ENCODE results near the gene TCF3.
"Not testable (repeated sequence)": the region's sequence is repeated elsewhere in the genome, so short reads cannot be mapped to it uniquely, and the experiment has no call there.

The TCF3 gene

DNA sequence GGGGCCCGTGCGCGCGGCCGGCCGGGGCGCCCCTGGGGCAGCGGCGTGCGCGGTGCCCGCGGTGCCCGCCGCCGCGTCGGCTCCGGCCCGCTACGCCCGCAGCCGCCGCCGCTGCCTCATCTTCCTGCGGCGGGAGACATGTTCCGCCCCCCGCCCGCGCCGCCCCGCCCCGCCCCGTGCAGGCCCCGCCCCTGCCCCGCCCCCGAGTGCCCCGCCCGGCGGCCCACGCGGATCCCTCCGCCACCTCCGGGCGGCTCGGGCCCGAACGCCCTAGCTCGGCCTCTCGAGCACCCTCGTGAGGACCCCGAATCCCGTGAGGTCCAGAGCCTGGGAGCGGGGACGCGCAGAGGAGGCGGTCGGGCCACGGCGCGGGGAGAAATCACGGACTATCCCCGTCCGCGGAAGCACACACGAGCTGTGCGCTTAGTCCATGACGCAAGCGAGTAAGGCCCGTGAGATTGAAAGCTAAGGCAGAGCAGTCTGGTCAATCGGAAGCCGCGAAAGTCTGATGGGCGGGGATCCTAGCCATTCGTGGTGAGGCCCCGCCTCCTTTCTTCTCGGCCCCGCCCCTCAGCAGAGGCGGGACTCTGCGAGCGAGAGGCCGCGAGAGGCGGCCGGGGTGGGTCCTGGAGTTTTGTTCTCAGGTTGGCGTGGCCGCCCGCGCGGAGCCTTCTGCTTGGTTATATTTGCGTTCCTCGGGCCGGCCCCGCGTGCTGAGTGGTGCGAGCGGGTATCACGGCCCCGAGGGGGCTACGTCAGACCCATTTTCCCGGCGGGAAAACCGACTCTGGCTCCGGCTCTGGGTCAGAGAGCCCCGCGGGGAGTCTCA, at the start of gene TCF3:
TCF3 (minus strand) TSS at position 145 of the 829 bp plus-strand sequence. CDS start 2,367 bp downstream, outside the sequence.
- DNase-seq (ENCODE audit: low read depth in 3 of 3) = peak; percentile 96 to 97 (median 97)

DNA sequence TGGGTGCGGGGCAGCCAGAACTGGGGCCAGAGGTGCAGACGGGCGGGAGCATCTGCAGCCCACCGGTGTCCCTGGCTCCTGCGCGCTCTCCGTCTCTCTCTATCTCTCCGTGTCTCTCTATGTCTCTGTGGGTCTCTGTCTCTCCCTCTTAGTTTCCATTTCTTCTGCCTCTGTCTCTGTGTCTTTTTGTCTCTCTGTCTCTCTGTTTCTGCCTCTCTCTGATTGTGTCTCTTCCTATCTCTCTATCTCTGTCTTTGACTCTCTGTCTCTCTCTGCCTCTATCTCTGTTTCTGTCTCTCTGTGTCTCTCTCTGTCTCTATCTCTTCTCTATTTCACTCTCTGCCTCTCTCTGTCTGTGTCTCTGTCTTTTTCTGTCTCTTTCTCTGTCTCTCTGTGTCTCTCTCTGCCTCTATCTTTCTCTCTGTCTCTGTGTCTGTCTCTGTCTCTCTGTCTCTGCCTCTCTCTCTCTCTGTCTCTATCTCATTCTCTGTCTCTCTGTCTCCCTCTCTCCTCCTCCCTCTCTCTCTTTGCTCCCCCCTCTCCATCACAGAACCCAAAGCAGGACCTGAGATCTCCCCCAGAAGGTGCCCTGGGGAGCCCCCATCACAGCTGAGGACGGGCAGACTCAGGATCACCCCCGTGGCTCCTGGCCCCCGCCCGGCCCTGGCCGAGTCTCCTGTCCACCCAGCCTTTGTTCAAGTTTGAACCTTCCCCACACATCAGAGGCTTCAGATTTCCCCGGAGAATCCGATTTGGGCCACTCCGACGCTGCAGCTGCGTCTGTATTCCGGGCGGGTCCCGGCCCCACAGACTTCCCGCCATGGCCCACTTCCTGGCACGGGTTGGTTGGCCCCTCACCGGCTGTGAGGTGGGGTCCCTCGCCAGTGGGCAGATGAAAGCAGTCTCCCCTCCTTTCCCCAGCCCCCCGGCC, 48.6 kb upstream of the TCF3 start:
- DNase-seq (ENCODE audit: low read depth in 3 of 3) = no peak

DNA sequence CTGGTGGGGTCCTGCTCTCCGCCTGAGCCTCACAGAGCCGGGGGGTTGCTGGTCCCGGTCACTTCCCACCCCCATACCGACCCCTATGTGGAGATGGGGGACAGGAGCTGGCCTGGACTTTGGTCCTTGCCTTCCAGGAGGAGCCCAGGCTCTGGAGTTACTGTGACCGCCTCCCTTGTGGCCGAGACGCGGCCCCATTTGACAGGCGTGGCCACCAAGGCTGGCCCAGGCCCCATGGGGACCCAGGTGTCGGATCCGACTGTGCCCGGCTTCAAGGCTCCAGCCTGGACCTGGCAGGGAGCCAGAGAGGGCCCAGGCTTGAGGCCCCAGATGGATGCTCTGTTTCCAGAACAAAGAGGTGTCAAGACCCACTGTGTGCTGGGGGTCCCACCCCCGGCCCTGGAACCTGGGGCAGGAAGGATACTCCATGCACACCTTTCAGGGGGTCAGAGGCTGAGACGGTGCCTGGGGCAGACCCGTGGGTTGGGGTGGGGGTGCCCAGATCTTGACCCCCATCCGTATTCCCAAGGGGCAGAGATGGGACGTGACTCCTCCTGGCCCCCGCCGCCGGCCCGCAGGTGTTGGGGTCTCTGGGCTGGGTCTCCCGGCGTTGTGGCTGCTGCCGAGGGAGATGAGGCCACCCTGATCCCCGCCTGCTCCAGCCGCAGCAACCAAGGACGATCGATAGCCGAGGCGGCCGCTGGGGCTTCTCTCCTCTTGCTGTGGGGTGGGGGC, 47.8 kb upstream of the TCF3 start:
- no peak for DNase-seq (ENCODE audit: low read depth in 3 of 3)

DNA sequence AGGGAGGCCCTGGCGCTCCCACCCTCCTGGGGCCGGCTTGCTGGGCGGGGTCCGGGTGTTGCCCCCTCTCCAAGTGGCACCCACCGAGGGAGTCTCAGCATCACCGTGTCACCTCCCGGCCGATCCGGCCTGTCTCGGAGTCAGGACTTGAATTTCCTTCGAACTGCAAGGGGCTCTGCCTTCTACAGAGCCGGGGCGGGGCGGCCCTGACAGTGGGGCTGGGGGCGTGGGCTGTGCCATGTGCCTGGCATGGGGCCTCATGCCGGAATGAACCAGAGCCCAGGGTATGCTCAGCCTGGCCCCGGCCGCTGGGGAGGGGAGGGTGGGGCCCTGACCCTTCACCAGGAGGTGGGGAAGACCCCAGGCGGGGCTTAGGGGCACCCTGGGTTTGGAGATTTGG, 47.0 kb upstream of the TCF3 start:
- no peak for DNase-seq (ENCODE audit: low read depth in 3 of 3)

DNA sequence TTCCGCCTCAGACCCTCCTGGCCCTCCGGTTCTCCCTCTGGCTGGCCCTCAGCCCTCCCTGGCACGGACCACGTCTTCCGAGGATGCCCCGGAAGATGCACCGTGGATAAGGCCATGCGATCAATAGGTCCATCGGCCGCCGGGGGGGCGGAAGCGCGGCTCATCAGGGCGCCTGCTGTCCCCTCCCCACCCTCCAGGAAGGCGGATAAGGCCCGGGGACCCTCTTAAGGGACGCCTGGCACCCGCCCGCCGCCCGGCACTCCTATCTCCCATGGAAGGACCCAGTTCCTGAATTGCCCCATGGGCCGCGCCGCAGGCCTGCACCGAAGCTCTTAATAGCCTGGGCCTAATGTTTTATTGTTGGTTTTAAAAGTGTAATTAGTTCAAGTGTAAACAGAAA, 46.2 kb upstream of the TCF3 start:
- DNase-seq (ENCODE audit: low read depth in 3 of 3) = no peak

DNA sequence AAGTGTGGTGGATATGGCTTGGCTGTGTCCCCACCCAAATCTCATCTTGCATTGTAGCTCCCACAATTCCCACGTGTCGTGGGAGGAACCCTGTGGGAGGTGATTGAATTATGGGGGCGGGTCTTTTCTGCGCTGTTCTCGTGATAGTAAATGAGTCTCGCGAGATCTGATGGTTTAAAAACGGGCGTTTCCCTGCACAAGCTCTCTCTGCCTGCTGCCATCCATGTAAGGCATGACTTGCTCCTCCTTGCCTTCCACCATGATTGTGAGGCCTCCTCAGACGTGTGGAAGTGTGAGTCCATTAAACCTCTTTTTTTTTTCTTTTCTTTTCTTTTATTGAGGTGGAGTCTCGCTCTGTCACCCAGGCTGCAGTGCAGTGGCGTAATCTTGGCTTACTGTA, 43.1 kb upstream of the TCF3 start:
- DNase-seq (ENCODE audit: low read depth in 3 of 3) = not testable (repeated sequence)

DNA sequence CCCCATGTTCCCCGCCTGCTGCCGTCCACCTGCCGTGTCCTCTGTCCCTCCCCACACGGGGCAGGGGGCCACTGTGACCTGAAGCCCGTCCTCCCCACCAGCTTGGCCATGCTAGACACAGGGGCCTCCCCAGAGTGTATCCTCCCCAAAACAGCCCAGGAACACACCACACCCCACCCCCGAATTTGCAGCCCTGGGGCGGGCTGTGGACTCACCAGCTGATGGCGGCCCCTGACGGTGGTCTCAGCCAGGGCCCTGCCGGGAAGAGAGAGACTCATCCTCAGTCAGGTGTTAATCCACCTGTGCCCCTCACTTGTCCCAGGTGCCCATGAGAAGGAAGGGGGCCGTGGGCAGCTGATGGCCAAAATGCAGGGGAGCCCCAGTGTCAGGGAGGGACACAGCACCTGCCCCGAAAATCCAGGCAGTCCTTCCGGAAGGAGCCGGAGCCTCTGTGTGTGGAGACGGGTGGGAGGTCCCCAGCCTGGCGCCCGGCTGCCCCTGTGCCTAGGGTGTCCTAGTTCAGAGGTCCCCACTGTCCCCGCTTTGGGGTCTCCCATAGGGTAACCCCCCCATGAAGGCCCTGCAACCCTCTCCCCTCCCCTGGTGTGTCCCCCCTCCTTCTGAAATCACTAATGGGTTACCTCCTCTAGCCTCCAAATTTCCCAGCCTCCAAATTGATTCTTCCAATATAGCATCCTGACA, 39.3 kb upstream of the TCF3 start:
- DNase-seq (ENCODE audit: low read depth in 3 of 3) = no peak

DNA sequence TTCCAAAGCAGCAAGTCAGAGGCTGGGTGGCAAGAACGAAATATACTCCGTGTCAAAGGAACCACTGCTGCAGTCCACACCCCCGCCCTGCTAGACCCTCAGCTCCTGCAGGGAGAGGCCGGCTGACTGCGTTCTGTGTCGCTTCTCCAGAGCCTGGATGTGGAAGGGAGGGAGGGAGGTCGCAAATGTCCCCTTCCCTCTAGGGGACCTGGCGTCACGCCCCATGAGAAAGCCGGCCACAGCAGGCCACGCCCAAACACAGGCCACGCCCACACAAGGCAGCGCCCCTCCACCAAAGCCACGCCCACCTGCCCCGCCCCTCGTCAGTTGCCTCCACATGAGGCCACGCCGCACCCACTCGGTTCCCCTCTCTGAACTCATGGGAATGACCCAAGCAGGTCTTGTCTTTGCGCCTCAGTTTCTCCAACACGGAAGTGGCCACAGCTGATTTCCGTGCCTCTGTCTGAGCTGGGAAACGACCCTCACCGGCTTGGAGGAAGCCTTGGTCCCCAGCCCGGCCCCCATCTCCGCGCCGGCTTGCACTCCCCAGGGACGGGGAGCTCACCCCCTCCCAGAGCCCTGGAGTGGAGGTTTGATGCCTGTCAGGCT, 38.4 kb upstream of the TCF3 start:
- DNase-seq (ENCODE audit: low read depth in 3 of 3) = peak in 2 of 3 donors; percentile 55 to 72

DNA sequence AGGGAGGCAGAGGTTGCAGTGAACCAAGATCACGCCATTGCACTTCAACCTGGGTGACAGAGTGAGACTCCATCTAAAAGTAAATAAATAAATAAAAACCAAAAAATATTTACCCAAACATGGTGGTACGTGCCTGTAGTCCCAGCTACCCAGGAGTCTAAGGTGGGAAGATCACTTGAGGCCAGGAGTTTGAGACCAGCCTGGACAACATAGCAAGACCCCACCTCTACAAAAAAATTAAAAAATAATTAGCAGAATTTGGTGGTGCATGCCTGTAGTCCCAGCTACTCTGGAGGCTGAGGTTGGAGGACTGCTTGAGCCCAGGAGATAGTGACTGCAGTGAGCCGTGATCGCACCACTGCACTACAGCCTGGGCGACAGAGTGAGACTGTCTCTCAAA, 33.4 kb upstream of the TCF3 start:
- DNase-seq (ENCODE audit: low read depth in 3 of 3) = not testable (repeated sequence)

DNA sequence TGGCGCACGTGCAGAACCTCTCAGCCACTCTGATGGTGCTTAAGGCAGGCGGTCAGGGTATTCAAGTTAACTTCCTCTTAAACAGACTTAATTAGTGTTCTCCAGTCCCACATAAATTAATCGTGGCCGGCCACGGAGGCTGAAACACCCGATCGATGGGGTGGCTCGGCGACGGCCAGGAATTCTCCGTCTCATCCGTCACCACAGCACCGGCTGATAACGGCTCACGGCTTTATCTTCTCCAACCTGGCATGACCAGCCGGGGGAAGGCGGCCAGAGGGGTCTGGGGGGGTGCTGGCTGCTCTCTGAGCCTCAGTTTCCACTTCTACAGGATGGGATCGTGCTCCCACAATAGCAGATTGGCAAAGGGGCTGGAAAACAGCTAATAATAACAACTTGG, 32.6 kb upstream of the TCF3 start:
- DNase-seq (ENCODE audit: low read depth in 3 of 3) = no peak

DNA sequence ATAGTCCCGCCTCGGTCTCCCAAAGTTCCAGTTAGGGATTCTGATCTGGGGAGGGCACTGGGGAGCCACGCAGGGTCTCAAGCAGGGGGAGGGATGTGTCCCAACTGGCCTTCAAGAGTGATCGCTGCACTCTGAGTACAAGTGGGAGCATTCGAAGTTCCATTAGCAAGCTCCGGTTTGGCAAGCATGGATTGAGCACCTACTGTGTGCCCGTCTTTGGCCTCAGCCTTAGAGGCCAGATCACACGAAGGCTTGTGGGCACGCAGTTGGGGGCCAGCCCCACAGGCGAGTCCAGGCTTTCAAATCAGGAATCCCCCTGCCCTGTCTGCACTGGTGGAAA, 32.1 kb upstream of the TCF3 start:
- no peak for DNase-seq (ENCODE audit: low read depth in 3 of 3)

DNA sequence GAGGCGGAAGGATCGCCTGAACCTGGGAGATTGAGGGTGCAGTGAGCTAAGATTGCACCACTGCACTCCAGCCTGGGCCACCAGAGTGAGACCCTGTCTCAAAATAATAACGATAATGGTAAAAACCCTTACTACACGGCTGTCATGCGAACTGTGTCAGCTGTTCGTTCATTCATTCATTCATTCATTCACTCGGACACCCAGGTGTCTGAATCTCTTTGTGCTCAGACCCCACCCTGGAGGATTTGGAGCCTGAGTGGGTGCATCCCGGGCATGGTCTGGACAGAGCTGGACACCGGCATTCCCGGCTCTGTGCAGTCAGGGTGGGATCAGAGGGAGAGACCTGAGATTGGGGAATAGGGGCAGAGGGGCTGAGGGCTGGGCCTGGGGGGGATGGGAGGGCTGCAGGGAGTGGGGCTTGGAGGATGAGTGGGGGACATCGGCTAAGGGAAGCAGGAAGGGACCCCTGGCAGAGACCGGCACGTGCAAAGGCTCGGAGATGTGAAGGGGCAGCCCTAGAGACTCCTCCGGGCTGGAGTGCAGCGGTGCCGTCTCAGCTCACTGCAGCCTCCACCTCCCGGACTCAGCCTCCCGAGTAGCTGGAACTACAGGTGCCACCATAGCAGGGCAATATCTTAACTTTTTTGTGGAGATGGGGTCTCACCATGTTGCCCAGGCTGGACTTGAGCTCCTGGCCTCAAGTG, 31.6 kb upstream of the TCF3 start:
- DNase-seq (ENCODE audit: low read depth in 3 of 3) = no peak

DNA sequence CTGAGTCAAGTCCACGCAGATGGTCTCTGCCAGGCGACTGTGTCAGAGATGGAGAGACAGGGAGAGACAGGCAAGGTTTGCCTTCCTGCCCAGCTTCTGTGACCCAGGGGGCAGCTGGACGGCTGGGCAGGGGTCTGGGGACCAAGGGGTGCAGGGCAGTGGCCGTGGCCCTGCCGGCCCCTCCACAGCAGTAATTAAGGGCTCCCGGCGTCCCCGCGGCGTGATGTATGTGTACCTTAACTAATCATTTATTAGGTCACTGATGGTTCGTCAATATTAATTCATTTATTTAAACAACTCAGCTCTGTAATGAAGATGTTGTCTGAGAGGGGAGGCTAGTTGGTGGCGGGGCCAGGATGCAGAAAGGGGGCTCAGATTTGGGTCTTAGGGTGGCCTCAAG, 28.6 kb upstream of the TCF3 start:
- DNase-seq (ENCODE audit: low read depth in 3 of 3) = no peak

DNA sequence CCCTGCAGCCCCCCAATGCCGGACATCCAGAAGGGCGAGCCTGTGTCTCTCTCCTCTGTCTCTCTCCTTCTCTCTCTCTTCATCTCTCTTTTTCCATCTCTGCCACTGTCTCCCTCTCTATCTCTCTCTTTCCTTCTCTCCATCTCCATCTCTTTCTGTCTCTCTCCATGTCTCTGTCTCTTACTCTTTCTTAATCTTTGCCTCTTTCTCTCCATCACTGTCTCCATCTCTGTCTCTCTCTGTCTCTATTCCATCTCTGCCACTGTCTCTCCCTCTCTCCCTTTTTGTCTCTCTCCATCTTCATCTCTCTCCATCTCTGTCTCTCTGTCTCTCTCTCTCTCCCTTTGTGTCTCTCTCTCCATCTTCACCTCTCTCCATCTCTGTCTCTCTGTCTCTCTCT, 25.7 kb upstream of the TCF3 start:
- no peak for DNase-seq (ENCODE audit: low read depth in 3 of 3)

DNA sequence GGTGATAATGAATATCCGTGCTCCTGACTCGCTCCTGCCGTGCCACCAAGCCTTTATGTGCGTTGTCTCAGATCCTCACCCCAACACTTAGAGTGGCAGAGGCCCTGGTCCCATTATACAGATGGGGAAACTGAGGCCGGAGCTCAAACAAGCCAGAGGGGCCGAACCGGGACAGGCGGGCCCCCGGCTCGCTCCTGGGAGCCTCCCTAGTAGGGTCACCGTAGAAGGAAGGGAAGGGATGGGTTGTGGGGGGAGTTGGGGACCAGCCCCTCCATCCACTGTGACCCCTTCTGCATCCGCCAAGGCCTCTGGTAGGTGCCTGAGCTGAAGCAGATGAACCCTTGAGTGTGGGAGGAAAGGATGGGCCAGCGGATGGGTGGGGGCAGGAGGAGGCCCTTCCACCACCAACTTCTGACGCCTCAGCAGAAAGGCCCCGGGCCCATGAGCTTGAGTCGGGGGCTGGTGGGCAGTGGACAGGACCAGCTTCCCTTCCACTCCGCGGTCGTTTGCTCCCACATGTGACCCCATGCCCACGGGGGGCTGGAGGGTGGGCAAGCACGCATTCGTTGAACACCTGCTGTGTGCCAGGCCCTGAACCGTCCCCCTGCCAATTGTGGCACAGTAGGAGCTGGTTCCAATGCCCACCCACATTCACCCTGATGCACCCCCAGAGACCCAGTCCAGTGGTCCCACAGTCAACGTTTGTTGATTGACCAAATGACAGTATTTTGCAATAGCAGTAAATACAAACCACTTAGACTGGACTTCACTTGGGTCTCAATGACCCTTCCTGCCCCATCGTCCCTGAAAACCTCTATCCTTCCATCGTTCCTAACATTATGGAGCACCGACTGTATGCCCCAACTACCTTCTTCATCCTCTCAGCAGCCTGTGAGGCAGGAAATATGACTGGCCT, 24.2 kb upstream of the TCF3 start:
- no peak for DNase-seq (ENCODE audit: low read depth in 3 of 3)

DNA sequence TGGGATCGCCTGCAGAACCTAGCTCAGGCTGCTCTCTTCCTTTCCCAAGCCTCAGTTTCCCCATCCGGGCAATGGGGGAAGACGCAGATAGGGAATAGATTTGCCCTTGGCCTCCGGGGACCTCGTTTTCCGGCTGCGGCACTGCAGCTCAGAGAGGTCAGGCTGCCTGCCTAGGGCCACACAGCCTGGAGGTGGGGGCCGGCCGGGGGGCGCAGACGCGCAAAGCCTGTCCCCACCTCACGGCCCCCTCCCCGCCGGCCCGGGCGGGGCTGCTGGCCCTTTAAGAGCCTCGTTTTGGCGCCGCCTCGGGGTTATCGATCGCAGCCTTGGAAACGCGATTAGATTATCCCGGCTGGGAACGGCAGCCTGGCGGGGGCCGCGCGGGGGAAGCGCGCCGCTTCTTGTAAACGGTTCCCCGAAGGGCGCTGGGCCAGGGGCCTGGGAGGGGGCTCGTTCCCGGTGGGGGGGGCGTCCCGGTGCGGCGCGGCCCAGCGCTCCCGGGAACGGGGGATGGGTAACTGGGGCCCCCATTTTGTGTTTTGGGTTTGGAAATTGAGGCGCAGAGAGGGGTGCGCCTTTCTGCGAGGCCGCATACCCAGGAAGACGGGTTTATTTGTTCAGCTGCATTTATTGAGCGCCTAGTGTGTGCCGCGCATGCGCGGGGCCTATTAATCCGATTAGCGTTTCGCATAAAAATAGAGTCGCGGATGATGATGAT, 23.4 kb upstream of the TCF3 start:
- DNase-seq (ENCODE audit: low read depth in 3 of 3) = no peak

DNA sequence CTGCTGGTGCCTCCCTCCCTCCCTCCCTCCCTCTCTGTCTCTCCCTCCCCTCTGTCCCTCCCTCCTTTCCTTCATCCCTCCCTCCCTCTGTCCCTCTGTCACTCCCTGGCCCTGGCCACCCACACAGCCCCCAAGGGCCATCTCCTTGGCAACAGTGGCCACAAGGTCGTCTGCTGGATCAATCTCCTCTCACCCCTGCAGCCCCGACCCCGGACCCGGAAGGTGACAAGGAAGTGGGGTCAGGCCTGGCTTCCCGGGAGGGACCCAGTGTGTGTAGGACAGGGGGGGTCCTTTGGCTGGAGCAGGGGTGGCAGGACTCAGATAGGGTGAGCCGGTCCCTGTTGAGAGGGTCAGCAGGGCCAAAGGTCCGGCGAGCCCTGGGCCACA, 21.9 kb upstream of the TCF3 start:
- DNase-seq (ENCODE audit: low read depth in 3 of 3) = no peak

DNA sequence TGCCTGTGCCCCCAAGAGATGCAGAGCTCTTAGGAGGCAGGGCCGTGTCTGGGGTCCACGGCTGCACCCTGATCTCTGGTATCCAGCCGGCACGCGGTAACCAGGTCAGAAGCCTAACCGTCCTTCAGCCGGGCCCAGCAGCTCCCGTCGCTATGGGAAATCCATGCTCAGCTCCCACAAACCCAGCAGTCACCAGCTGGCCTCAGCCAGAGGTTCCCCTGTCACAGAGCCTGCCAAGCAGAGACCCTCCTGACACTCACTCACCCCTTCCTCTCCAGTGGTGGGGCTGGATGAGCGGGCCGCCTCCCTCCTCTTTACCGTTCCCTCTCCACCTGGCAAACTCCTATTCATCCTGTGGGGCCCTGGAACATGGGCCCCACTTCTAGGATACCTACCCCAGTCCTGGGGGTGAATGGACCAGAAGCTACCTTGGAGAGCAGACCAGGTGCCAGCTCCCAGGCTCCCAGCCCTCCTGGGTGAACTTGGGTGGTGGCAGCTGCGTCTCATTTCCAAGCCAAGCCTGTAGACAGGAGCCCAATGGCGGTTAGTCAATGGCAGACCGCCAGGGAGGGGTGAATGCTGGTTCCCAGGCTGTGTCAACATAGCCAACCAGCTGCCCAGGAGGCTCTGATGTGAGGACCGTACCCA, 21.4 kb upstream of the TCF3 start:
- DNase-seq (ENCODE audit: low read depth in 3 of 3) = no peak
